GM08714 (cell line): ENCODE results near the gene COX8A.

ENCODE experiments used
- H3K4me3 ChIP-seq: fragments of 200-500 bp; sonication (Bioruptor generic); 2 replicates; pipeline ENCODE4 v1.5.1; 2014; ENCODE audit warnings: mild to moderate bottlenecking, low read length, inconsistent platforms
- ZNF274 ChIP-seq: IDR thresholded peaks from 2 replicates; pipeline ENCODE4 v1.6.1; 2012; ENCODE audit warnings: mild to moderate bottlenecking, low read depth, low read length

The COX8A gene

DNA sequence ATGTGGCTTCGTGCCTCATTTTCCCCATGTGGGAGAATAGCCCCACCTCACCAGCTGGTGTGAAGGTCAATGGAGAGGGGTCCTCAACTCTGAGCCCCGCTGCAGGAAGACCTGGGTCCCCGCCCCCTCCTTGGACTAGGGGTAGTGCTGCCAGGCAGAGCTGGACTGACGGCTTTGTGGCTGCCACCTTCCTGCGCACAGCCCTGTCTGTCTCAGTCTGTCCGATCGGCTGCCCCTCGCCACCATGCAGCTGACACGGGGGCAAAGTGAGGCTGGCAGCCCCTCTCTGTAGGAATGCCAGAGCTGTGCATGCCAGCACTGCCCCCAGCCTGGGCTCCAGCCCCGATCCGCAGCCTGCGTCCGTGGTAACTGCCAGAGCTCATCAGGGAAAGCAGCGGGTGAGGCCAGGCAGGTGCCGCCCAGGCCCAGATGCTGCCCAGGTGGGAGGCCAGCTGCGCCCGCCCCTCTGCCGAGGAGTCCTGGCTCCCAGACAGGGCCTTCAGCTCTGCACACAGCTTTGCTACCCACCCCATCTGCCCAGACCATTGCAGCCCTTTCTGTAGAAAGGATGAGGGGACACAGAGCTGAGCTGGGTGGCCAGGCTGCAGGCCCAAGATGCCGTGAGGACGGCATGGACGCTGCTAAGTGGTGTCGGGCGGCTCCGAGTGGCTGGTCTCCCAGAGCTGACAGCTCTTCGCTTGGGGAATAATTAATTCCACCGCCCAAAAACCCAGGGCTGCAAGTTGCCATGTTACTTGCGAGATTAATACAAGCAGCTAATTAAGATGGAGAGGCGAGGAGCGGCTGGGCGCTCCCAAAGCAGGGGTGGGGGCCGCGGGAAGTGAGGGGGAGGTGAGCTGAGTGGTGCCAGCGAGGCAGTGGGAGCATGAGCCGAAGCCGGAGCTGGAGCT lies 41.8 kb downstream of the COX8A start:
- no peak for TF ChIP-seq ZNF274

DNA sequence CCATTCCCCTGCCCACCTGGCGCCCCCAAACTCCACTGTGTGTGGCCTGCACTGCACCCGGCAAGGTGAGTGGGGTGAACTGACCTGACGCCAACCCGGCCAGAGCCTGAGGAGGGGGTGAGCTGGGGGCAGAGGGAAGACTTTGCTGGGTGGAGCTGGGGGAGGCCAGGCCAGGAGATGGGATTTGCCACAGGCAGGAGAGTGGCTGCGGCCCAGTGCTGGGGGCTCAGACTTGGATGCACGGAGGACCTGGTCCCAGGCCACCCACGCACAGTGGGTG lies 43.5 kb downstream of the COX8A start:
- TF ChIP-seq ZNF274 = no peak
- no peak overlapping the region for H3K4me3 ChIP-seq

More for the DNA sequence above, 41.8 kb downstream of the COX8A start:
- no peak overlapping the region for H3K4me3 ChIP-seq

DNA sequence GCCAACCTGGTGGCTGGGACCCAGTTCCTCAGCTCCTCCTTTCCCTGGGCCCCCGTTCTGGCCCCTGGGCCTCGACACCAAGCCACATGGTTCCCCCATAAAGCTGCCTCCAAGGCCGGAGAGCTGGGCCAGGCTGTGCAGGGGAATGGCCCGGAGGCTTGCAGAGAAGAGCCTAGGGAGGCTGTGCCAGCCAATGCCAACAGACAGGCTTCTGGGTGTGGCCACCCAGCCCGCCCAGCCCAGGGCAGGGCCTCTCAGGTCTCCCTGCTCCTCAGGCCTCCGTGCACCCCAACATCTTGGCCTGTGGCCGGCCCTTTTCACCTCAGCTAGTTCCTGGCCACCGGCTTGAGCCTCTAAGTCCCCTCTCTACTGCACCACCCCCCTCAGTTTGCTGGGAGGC lies 43.9 kb downstream of the COX8A start:
- H3K4me3 ChIP-seq = no peak overlapping the region
- TF ChIP-seq ZNF274 = no peak

DNA sequence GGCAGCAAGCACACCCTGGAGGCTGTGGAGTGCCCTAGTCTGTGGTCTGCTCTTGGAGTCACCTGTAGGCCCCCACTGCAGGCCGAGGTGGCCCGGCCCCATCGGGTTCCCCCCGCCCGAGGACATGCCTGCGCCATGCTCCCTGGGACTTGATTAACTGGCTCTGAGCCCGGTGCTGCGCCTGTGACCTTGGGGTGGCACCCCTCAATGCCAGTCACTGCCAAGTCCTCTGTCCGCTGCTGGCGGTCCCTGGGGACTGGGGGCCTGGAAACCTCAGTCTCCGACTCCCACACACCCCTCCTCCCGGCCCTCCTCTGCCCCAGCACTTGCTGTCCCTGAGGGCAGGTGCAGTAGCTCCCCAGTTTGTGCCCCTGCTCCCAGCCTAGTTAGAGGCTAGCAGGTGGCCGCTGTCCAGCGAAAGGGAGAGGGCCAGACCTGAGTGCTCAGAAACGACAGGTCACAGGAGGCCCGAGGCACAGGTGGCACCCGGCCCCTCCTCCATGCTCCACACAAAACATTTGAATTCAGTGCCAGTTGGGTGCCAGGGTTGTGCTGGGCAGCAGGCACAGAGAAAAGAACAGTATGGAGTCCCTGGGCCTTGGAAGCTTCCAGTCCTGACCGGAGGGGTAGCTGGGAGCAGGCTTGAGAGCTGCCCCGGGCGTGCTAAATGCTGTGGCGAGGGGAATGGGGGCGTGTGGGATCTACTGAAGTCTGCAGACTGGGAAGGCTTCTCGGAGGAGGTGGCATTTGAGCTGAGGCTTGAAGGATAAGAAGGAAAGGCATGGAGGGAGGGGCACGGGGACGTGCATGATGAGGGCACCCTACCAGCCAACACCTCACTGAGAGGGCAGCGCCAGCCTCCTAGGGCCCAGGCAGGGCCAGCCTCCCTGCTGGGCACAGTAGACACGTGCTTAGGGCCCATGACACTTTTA lies 45.0 kb downstream of the COX8A start:
- no peak overlapping the region for H3K4me3 ChIP-seq
- no peak for TF ChIP-seq ZNF274

DNA sequence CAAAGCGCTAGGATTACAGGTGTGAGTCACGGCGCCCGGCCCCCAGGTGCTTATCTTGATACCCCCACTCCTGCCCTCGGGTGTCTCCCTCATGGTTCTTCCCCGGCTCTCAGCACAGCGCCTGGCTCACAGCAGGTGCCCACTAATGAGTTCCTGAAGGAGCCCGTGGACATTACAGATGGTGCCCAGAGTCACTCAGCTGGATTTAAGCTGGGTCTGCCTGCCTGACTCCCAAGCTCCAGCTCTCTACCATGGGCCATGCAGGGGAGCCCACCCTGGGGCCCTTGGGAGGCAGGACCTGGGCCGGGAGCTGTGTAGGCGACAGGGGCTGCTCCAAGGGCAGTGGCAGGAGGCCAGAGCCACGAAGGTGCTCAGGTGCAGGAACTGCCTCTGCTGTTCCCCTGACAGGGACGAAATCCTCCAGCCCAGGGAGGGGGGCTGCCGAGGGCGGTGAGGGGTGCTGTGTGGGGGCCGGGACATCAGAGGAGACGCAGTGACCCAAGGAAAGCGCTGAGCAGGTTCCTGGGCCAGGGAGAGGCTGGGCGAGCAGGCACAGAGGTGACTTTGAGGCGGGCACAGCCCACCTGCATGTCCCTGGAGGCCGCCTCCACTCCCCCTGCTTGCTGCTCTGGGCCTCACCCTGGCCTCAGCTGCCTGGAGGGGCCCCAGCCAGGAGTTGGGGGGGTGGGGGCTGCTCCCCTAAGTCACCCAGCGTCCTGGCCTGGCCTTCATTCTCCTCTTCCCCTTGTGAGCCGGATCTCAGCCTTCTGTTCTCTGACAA lies 46.7 kb downstream of the COX8A start:
- H3K4me3 ChIP-seq = no peak overlapping the region
- no peak for TF ChIP-seq ZNF274

DNA sequence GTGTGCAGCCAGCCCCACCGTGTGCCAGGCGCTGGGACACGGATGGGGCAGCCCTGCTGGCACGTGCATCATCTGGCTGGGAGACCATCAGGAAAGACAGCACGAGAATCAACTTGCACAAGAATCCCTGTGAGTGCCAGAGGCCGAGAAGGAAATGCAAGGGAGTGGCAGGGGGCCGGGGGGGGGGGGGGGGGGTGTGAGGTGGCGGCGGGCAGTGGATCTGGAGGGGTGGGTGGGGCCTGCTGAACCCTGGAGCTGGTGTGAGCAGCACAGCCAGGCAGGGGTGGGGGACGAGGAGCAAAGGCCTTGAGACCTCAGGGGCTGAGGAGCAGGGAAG lies 47.3 kb downstream of the COX8A start:
- H3K4me3 ChIP-seq = no peak overlapping the region
- TF ChIP-seq ZNF274 = no peak

DNA sequence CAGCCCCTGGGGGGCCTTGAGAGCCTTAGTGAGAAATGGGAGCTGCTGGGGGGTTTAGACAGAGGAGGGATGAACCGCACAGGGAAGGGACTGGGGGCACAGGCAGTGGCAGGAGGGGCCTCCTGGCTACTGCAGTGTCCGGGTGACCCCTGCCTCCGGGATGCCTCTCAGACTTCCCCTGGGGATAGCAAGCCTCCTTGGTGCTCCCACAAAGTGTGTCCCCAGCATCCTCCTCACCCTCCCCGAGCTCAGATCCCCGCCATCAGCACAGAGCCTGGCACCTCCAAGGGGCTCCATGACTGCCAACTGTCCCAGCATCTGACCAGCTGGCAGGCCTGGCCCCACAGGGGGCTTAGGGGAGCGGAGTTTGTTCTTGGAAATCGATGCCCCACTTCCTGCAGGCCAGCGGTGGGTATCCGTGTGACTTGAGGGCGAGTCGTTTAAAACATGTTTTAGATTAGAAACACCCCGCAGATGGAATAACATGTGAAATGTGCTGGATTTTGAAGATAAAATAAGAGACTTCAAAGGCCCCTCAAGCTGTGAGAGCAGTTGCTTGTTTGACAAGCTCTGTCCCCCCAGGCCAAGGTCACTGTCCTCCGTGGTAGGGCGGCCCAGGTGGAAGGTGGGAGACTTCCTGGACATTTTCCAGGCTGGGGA lies 47.8 kb downstream of the COX8A start:
- no peak overlapping the region for H3K4me3 ChIP-seq
- TF ChIP-seq ZNF274 = no peak

DNA sequence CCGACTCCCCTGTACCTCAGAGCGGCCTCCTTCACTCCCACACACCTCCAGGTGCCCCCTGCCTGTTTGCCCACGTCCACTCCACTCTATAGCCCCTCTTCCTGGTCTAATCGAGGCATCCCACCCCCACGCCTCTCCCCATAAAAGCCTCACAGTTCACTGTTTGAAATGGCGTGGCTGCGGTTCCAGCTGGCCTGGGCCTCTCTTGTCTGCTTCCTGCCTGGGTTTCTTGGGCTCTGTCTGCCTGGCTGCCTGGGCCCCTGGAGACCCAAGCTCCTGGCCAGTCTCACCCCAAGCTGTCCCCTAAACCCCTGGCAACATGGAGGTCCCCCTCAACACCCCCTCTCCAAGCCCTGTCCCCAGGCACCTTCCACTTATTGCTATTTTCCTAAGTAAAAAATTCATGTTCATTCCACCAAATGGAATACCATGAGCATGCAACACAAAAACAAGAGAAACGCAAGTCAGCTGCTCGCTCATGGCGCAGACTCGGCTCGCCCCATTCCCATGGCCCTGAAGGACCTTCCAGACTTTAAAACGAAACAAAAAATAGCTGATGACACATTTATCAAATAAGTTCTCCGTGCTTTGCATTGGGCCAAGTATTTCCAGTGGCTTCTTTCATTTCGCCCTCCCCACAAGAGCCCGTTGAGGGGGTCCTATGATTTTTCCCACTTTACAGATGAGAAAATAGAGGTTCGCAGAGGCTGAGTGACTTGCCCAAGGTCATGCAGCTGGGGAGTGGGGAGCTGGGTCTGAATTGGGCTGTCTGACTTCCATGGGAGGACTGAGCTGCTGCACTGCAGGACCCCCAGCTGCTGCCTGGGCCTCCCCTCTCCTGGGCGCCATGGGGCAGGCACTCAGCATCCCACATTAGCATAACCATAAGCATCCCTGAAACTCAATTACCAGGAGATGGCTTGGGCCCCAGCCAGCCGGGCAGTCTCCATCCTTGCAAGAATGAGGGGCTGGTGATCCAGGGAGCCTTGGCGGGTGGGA lies 49.6 kb downstream of the COX8A start:
- H3K4me3 ChIP-seq = no peak overlapping the region
- TF ChIP-seq ZNF274 = no peak

DNA sequence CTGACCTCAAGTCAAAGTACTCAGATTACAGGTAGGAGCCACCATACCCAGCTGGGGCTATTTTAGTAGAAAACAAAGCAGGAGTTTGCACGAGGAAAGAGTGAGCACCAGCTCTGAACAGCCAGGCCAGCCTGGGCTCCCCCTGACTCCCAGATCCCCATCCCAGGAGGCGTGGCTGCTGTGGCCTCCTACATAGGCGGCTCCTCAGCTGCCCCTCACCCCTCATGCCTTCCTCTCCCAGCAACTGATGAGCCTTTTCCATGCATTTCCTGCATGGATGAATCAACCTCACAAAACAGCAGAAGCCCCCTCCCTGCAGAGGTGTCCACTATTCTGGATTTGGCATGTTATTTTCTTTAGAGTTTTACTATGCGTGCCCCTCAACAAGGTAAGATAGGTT lies 50.8 kb downstream of the COX8A start:
- H3K4me3 ChIP-seq = no peak overlapping the region
- TF ChIP-seq ZNF274 = no peak
